Keratinocyte (primary cell): ENCODE measurements around the gene DNAJB2. TPM values are rescaled to one million over a fixed set of nuclear protein-coding genes. Genes with fewer than 3 reads are reported as not detected.

Source experiments
- DNase-seq: peaks from one replicate; pipeline ENCODE4 v3.0.0-alpha.2; 2011; ENCODE audit warnings: low read depth, missing footprints, low spot score
- FAIRE-seq: peaks from 2 replicates; lab custom pipeline; 2011; peaks lifted over from hg19 to GRCh38; lab: Jason Lieb, UNC
- H2AFZ ChIP-seq: 2 replicates; pipeline ENCODE4 v1.6.0; 2012; ENCODE audit warnings: low read length, control low read depth, inconsistent platforms; ENCODE audit not compliant: control insufficient read depth
- H3K27ac ChIP-seq: 2 replicates; pipeline ENCODE4 v1.5.1; 2011; ENCODE audit warnings: low read length; ENCODE audit not compliant: control insufficient read depth, insufficient read depth
- H3K27me3 ChIP-seq: 3 replicates; pipeline ENCODE4 v1.6.0; 2011; ENCODE audit warnings: low read length; ENCODE audit not compliant: control insufficient read depth, insufficient read depth; ENCODE audit errors: extremely low read depth
- H3K36me3 ChIP-seq, 2 experiments: 2 replicates in 1 of 2; 3 replicates in 1 of 2; pipeline ENCODE4 v1.5.1; 2011; ENCODE audit warnings: low read length in 2 of 2, mild to moderate bottlenecking in 1 of 2; ENCODE audit not compliant: control insufficient read depth in 2 of 2, insufficient read depth in 2 of 2; ENCODE audit errors: extremely low read depth in 1 of 2
- H3K4me1 ChIP-seq: 3 replicates; pipeline ENCODE4 v1.5.1; 2011; ENCODE audit warnings: low read length; ENCODE audit not compliant: control insufficient read depth, insufficient read depth; ENCODE audit errors: extremely low read depth
- H3K4me2 ChIP-seq: 3 replicates; pipeline ENCODE4 v1.6.0; 2011; ENCODE audit warnings: low read depth, low read length; ENCODE audit not compliant: control insufficient read depth, insufficient read depth; ENCODE audit errors: extremely low read depth
- H3K4me3 ChIP-seq, 3 experiments: fragments of 200-600 bp in 1 of 3; sonication (generic) in 1 of 3; 2 replicates in 2 of 3; 3 replicates in 1 of 3; pipeline ENCODE4 v1.5.1; 2011 to 2016; ENCODE audit warnings: low read length in 3 of 3, mild to moderate bottlenecking in 3 of 3, control low read depth in 2 of 3, inconsistent platforms in 1 of 3, low read depth in 1 of 3, mixed read lengths in 1 of 3, mixed run types in 1 of 3, moderate library complexity in 1 of 3; ENCODE audit not compliant: control insufficient read depth in 2 of 3, insufficient read depth in 2 of 3; ENCODE audit errors: extremely low read depth in 1 of 3
- H3K79me2 ChIP-seq: 2 replicates; pipeline ENCODE4 v1.6.0; 2012; ENCODE audit warnings: low read length; ENCODE audit not compliant: control insufficient read depth, insufficient read depth
- H3K9ac ChIP-seq: 3 replicates; pipeline ENCODE4 v1.6.0; 2011; ENCODE audit warnings: low read length; ENCODE audit not compliant: control insufficient read depth, insufficient read depth; ENCODE audit errors: extremely low read depth
- H3K9me1 ChIP-seq: 3 replicates; pipeline ENCODE4 v1.6.0; 2011; ENCODE audit warnings: low read length; ENCODE audit not compliant: control insufficient read depth, insufficient read depth; ENCODE audit errors: extremely low read depth
- H3K9me3 ChIP-seq: 2 replicates; pipeline ENCODE4 v1.5.1; 2012; ENCODE audit warnings: low read depth, low read length; ENCODE audit not compliant: control insufficient read depth
- H4K20me1 ChIP-seq: 3 replicates; pipeline ENCODE4 v1.6.0; 2011; ENCODE audit warnings: low read length; ENCODE audit not compliant: control insufficient read depth, insufficient read depth; ENCODE audit errors: extremely low read depth
- EZH2 ChIP-seq: IDR thresholded peaks from one replicate; pipeline ENCODE4 v1.6.1; 2012; ENCODE audit warnings: inconsistent platforms, mild to moderate bottlenecking, low read length, moderate library complexity
- dilution Hi-C: fragments of 300-500 bp; cut with MboI; formaldehyde crosslinking; loops from one replicate; pipeline ENCODE4 v1.7.0; 2020; ENCODE audit warnings: low sequenced_read_pairs; ENCODE audit not compliant: extremely low pct_ligation_motif_present
- polyA plus RNA-seq, 5 experiments: library from polyadenylated mRNA; depleted of rRNA in 3 of 5; stranded (reverse) in 3 of 5; stranded (forward) in 1 of 5; unstranded in 1 of 5; fragments of >200 nt; gene quantifications; 1 replicate in 1 of 5; 2 replicates in 3 of 5; 3 replicates in 1 of 5; pipeline versions ENCODE4 v1.2.1 to v1.2.3, GENCODE V29; 2011 to 2012; ENCODE audit warnings: missing spikeins in 2 of 5, low read depth in 1 of 5, low replicate concordance in 1 of 5
- TF ChIP-seq, protein P1 (sequence below), 3 experiments: IDR thresholded peaks in 1 of 3; conservative IDR thresholded peaks in 1 of 3; optimal IDR thresholded peaks in 1 of 3; 2 replicates in 2 of 3; 3 replicates in 1 of 3; pipeline versions ENCODE3 to v1.5.1; 2011; ENCODE audit warnings: low read length in 3 of 3, mild to moderate bottlenecking in 3 of 3, moderate library complexity in 2 of 3, control low read depth in 1 of 3, inconsistent platforms in 1 of 3; ENCODE audit not compliant: insufficient read depth in 2 of 3; ENCODE audit errors: extremely low read depth in 1 of 3

DNAJB2 gene
- polyA plus RNA-seq, 1 donor (not counting 4 experiments of a cell fraction or from before 2014, with no cell fraction given): 51.7 TPM

GRCh38 chr2:219278655-219279150 lies 463 bp upstream of the DNAJB2 start:
- H3K4me1 ChIP-seq: peaks cover 46% of the 10 kb centered on the region
- H3K9me1 ChIP-seq: no peaks in the 10 kb centered on the region
- H3K9ac ChIP-seq: peak overlapping the region; percentile 75
- H3K4me2 ChIP-seq: peak overlapping the region; percentile 68
- H3K27ac ChIP-seq: peak overlapping the region; percentile 97
- H3K4me3 ChIP-seq: peak overlapping the region in 2 of 3 experiments; percentile 7 to 45
- no peak for DNase-seq
- no peak for TF ChIP-seq EZH2
- TF ChIP-seq, protein P1, sequence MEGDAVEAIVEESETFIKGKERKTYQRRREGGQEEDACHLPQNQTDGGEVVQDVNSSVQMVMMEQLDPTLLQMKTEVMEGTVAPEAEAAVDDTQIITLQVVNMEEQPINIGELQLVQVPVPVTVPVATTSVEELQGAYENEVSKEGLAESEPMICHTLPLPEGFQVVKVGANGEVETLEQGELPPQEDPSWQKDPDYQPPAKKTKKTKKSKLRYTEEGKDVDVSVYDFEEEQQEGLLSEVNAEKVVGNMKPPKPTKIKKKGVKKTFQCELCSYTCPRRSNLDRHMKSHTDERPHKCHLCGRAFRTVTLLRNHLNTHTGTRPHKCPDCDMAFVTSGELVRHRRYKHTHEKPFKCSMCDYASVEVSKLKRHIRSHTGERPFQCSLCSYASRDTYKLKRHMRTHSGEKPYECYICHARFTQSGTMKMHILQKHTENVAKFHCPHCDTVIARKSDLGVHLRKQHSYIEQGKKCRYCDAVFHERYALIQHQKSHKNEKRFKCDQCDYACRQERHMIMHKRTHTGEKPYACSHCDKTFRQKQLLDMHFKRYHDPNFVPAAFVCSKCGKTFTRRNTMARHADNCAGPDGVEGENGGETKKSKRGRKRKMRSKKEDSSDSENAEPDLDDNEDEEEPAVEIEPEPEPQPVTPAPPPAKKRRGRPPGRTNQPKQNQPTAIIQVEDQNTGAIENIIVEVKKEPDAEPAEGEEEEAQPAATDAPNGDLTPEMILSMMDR (optimal IDR thresholded peaks at IDR 0.05 in 1 of 3, IDR thresholded peaks at IDR 0.05 in 1 of 3, conservative IDR thresholded peaks at IDR 0.05 in 1 of 3; ENCODE audit: extremely low read depth in 1 of 3, insufficient read depth in 2 of 3, low read length in 3 of 3): no peak
- peak overlapping the region; percentile 10 for H2AFZ ChIP-seq
- no peaks in the 10 kb centered on the region for H4K20me1 ChIP-seq
- H3K36me3 ChIP-seq: peaks cover 15 to 19% of the 10 kb centered on the region in 2 experiments
- peaks cover 7% of the 10 kb centered on the region for H3K79me2 ChIP-seq
- dilution Hi-C loops: no loop called here
- FAIRE-seq: peak; percentile 43
- H3K27me3 ChIP-seq: no peaks in the 10 kb centered on the region
- no peaks in the 10 kb centered on the region for H3K9me3 ChIP-seq

DNA sequence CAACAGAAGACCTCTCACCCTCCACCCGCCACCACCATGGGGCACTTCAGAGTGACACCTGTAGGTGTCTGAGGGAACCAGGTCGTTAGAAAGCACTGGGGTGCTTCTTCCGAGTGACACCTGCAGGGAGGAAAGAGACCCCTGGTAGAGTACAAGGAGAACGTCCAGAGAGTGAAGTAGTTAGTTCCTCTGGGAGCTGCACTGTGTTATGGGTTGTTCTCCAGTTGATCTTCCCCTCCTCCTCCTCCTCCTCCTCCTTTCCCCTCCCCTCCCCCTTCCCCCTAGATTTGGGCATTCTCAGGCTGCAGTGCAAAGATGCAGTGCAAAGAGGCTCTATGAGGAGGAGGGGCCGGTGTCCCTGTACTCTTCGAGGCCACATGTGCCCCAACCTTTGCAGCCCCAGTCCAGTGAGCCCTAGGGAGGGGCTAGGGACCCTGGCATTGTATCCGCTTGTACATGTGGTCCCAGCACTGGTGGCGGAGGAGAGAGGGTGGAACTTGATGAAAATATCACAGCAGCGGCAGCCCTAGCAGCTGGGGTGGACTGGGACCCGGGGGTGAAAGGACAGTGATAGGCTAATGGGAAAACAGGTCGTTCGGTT lies 850 bp downstream of the DNAJB2 start:
- DNase-seq (no peak), FAIRE-seq (no peak)
- H3K4me1 ChIP-seq: peaks cover 40% of the 10 kb centered on the region
- peak overlapping the region; percentile 98 for H3K4me2 ChIP-seq
- peaks cover 23 to 27% of the 10 kb centered on the region in 2 experiments for H3K36me3 ChIP-seq
- no peak overlapping the region for H2AFZ ChIP-seq
- H3K79me2 ChIP-seq: peaks cover 7% of the 10 kb centered on the region
- no peaks in the 10 kb centered on the region for H3K9me3 ChIP-seq
- dilution Hi-C loops: no loop called here
- TF ChIP-seq, protein P1 (optimal IDR thresholded peaks at IDR 0.05 in 1 of 3, IDR thresholded peaks at IDR 0.05 in 1 of 3, conservative IDR thresholded peaks at IDR 0.05 in 1 of 3; ENCODE audit: extremely low read depth in 1 of 3, insufficient read depth in 2 of 3, low read length in 3 of 3): peak in 1 of 3 experiments; percentile 2
- no peak for TF ChIP-seq EZH2
- H3K4me3 ChIP-seq: peak overlapping the region; percentile 48 to 88 (median 88)
- H3K9ac ChIP-seq: peak overlapping the region; percentile 86
- no peaks in the 10 kb centered on the region for H3K27me3 ChIP-seq
- peak overlapping the region; percentile 97 for H3K27ac ChIP-seq
- H3K9me1 ChIP-seq: no peaks in the 10 kb centered on the region
- no peaks in the 10 kb centered on the region for H4K20me1 ChIP-seq
